ENCODE results near the gene PROZ. TPM values are rescaled to one million over a fixed set of nuclear protein-coding genes. Genes with fewer than 3 reads are reported as not detected.

Gene PROZ
- total and polyA plus RNA-seq, 9 of the 15 experiments (the other 6 are each of a cell fraction or from before 2014, with no cell fraction given), result not detected

DNA sequence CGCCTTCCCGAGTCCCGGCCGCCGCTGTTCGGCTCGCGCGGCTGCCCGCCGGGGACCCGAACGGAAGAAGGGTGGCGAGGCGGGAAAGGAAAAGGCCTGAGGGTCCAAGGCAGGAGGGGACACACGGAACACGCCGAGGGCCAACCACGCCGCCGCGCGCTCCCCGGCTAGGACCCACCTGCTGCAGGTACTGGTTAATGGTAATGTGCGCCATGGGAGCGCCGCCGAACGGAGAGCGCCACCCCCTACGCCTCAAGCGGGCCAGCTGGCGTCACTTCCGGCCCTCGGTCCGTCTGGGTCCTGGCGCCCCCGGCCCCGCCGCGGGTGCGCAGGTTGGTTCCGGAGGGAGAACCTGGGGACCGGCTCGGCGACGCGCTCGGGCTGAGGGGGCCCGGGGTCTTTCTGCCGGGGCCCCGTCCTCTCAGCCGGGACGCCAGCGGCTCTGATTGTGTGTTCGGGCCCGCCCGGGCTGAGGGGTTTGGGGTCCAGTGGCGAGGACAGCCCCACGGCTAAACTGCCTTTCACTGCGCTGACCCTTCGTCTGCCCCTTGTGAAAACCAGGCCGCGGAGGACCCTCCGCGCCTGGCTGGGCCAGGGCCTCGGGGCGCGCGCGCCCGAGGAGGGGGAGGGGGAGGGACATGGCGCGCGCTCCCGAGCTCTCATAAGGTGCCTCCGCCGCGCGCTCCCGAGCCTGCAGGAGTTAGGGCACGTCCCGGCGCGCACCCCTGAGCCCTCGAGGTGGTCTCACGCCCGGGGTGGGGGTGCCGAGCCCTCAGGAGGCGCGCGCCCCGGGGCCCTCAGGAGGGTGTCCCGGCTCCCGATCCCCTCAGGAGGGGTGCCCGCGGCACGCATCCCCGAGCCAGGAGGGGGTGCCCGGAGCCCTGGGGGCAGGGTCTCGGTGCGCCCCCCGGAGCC lies 50.2 kb downstream of the PROZ start, which contains the start of gene PCID2 (continued):
- TF ChIP-seq SP1 (CRISPR knock-in tag; IDR thresholded peaks at IDR 0.05) (peak; percentile 68), ILF3 (IDR thresholded peaks at IDR 0.05; ENCODE audit: borderline replicate concordance) (no peak), TRIM24 (IDR thresholded peaks at IDR 0.05) (peak in 1 of 2 experiments; percentile 98; a peak in 2 of 4 replicates), ZNF445 (CRISPR knock-in tag; IDR thresholded peaks at IDR 0.05; ENCODE audit: low read depth) (no peak), RBM14 (IDR thresholded peaks at IDR 0.05; ENCODE audit: borderline replicate concordance, insufficient read depth, low read depth, low read length) (0 out of 2 replicates have a peak, but pooled peaks have one; percentile 84), ZNF3 (CRISPR knock-in tag; IDR thresholded peaks at IDR 0.05) (no peak), ZNF780A (CRISPR knock-in tag; IDR thresholded peaks at IDR 0.05) (no peak), KDM5B (IDR thresholded peaks at IDR 0.05; ENCODE audit: insufficient replicate concordance, low read depth, low read length) (peak; percentile 85), BRF1 (IDR thresholded peaks at IDR 0.05; ENCODE audit: borderline replicate concordance, extremely low read depth, insufficient read length) (no peak), SMARCA5 (IDR thresholded peaks at IDR 0.05) (no peak; the same call in 1 of the 2 replicates), ZNF146 (CRISPR knock-in tag; IDR thresholded peaks at IDR 0.05; ENCODE audit: unreplicated experiment) (no peak), TARDBP (IDR thresholded peaks at IDR 0.05) (0 out of 2 replicates have a peak, but pooled peaks have one; percentile 26)
- TF ChIP-seq, protein P1, sequence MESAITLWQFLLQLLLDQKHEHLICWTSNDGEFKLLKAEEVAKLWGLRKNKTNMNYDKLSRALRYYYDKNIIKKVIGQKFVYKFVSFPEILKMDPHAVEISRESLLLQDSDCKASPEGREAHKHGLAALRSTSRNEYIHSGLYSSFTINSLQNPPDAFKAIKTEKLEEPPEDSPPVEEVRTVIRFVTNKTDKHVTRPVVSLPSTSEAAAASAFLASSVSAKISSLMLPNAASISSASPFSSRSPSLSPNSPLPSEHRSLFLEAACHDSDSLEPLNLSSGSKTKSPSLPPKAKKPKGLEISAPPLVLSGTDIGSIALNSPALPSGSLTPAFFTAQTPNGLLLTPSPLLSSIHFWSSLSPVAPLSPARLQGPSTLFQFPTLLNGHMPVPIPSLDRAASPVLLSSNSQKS (CRISPR knock-in tag; IDR thresholded peaks at IDR 0.05), result no peak
- TF ChIP-seq, protein P2, sequence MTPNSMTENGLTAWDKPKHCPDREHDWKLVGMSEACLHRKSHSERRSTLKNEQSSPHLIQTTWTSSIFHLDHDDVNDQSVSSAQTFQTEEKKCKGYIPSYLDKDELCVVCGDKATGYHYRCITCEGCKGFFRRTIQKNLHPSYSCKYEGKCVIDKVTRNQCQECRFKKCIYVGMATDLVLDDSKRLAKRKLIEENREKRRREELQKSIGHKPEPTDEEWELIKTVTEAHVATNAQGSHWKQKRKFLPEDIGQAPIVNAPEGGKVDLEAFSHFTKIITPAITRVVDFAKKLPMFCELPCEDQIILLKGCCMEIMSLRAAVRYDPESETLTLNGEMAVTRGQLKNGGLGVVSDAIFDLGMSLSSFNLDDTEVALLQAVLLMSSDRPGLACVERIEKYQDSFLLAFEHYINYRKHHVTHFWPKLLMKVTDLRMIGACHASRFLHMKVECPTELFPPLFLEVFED (CRISPR knock-in tag; conservative IDR thresholded peaks at IDR 0.05), result no peak
- TF ChIP-seq, protein P3, sequence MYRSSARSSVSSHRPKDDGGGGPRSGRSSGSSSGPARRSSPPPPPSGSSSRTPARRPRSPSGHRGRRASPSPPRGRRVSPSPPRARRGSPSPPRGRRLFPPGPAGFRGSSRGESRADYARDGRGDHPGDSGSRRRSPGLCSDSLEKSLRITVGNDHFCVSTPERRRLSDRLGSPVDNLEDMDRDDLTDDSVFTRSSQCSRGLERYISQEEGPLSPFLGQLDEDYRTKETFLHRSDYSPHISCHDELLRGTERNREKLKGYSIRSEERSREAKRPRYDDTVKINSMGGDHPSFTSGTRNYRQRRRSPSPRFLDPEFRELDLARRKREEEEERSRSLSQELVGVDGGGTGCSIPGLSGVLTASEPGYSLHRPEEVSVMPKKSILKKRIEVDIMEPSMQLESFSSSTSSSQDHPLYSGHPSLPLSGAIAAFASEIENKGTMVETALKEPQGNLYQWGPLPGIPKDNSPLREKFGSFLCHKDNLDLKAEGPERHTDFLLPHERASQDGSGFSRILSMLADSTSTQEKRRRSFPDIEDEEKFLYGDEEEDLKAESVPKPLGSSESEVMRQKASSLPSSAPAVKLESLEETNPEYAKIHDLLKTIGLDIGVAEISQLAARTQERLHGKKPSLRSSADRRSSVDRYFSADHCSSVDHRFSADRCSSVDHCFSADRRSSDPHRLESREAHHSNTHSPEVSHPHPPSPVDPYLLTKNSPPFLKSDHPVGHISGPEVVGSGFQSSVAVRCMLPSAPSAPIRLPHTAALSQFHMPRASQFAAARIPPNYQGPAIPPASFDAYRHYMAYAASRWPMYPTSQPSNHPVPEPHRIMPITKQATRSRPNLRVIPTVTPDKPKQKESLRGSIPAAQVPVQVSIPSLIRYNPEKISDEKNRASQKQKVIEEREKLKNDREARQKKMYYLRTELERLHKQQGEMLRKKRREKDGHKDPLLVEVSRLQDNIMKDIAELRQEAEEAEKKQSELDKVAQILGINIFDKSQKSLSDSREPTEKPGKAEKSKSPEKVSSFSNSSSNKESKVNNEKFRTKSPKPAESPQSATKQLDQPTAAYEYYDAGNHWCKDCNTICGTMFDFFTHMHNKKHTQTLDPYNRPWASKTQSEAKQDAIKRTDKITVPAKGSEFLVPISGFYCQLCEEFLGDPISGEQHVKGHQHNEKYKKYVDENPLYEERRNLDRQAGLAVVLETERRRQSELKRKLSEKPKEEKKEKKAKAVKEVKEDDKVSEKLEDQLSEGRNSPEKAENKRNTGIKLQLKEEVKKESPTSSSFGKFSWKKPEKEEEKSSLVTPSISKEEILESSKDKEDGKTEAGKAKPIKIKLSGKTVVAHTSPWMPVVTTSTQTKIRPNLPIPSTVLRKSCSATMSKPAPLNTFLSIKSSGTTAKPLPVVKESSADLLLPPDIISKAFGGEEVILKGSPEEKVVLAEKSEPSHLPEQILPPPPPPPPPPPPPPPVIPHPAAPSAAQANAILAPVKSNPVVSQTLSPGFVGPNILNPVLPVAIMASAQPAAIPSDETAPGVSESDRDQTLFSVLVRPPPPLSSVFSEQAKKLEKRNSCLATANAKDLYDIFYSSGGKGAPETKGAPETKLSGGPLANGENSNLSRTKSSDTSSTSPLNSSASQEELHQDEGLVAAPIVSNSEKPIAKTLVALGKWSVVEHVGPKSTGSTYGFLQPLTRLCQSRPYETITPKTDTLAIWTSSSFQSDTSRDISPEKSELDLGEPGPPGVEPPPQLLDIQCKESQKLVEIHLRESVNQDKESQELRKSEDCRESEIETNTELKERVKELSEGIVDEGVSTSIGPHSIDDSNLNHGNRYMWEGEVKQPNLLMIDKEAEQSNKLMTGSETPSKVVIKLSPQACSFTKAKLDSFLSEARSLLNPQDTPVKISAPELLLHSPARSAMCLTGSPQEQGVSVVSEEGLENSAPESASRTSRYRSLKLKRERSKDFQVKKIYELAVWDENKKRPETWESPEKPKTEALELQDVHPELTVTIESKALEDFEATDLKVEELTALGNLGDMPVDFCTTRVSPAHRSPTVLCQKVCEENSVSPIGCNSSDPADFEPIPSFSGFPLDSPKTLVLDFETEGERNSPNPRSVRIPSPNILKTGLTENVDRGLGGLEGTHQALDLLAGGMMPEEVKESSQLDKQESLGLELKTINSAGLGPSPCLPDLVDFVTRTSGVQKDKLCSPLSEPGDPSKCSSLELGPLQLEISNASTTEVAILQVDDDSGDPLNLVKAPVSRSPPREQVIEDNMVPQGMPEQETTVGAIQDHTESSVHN (IDR thresholded peaks at IDR 0.05; ENCODE audit: borderline replicate concordance in 1 of 2, low read depth in 1 of 2), result no peak

Measured in K562 (cell line).